AG04450 (cell line): Measurements from ENCODE around the gene RNF125. TPM values are rescaled to one million over a fixed set of nuclear protein-coding genes. Genes with fewer than 3 reads are reported as not detected.

ENCODE experiments used
- CTCF ChIA-PET: fragments of 300-600, 350-600 bp; formaldehyde crosslinking; extraction: SDS; loops from one replicate; lab custom pipeline; 2022; ENCODE audit warnings: antibody characterized with exemption, inconsistent platforms; lab: Charles Lee
- POLR2A ChIA-PET: fragments of 350-600 bp; formaldehyde crosslinking; extraction: SDS; loops from one replicate; lab custom pipeline; 2021; ENCODE audit warnings: antibody characterized with exemption, inconsistent platforms; lab: Yijun Ruan, JAX
- DNase-seq: peaks from one replicate; pipeline ENCODE4 v3.0.0-alpha.2; 2011; ENCODE audit warnings: low read depth, low spot score
- H3K27ac ChIP-seq: one replicate; pipeline ENCODE4 v1.5.1; 2012; ENCODE audit warnings: low read depth, low read length, control low read depth
- H3K27me3 ChIP-seq: one replicate; pipeline ENCODE4 v1.6.0; 2012; ENCODE audit warnings: low read length; ENCODE audit not compliant: control insufficient read depth, insufficient read depth
- H3K4me3 ChIP-seq: 2 replicates; pipeline ENCODE4 v1.5.1; 2011; ENCODE audit warnings: mild to moderate bottlenecking, low read depth, low read length, control low read depth
- H3K9me3 ChIP-seq: 2 replicates; pipeline ENCODE4 v1.5.1; 2012; ENCODE audit warnings: low read length; ENCODE audit not compliant: control insufficient read depth, insufficient read depth
- polyA plus RNA-seq: library from polyadenylated mRNA; depleted of rRNA; stranded (reverse); fragments of >200 nt; gene quantifications from 2 replicates; pipeline ENCODE4 v1.2.3, GENCODE V29; 2011
- TF ChIP-seq, protein P1 (sequence below): IDR thresholded peaks from 2 replicates; pipeline ENCODE4 v1.5.1; 2011; ENCODE audit warnings: low read depth, low read length, control low read depth, inconsistent platforms

The RNF125 gene
- polyA plus RNA-seq, 1 experiment = 0.41 TPM

DNA sequence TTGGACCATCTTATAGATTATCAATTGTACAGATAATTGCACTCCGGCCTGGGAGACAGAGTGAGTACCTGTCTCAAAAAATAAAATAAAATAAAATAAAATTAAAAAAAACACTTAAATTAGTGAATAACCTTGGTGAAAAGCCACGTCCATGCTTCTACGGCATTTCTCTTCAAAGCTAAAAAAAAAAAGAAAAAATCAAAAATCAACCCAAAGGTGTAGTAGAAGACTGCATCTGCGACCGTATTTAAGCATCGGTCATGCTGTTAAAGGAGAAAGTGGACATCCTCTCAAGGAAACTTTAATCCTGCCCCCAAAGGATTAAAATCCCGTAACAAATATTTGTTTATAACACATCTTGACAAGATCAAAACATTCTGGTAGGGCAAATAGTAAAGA is 72.7 kb downstream of the RNF125 start:
- TF ChIP-seq, protein P1, sequence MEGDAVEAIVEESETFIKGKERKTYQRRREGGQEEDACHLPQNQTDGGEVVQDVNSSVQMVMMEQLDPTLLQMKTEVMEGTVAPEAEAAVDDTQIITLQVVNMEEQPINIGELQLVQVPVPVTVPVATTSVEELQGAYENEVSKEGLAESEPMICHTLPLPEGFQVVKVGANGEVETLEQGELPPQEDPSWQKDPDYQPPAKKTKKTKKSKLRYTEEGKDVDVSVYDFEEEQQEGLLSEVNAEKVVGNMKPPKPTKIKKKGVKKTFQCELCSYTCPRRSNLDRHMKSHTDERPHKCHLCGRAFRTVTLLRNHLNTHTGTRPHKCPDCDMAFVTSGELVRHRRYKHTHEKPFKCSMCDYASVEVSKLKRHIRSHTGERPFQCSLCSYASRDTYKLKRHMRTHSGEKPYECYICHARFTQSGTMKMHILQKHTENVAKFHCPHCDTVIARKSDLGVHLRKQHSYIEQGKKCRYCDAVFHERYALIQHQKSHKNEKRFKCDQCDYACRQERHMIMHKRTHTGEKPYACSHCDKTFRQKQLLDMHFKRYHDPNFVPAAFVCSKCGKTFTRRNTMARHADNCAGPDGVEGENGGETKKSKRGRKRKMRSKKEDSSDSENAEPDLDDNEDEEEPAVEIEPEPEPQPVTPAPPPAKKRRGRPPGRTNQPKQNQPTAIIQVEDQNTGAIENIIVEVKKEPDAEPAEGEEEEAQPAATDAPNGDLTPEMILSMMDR = no peak
- CTCF ChIA-PET = interaction anchor here (1.1 kb wide), 1 partner anchor 379 kb away, joined by 3 read pairs; the partner anchor contains the start of gene GAREM1
- POLR2A ChIA-PET = interaction anchor here (0.5 to 1.3 kb wide), 2 partner anchors 149 to 236 kb away, joined by 3 to 8 read pairs; partner anchors contain the start of gene TRAPPC8

DNA sequence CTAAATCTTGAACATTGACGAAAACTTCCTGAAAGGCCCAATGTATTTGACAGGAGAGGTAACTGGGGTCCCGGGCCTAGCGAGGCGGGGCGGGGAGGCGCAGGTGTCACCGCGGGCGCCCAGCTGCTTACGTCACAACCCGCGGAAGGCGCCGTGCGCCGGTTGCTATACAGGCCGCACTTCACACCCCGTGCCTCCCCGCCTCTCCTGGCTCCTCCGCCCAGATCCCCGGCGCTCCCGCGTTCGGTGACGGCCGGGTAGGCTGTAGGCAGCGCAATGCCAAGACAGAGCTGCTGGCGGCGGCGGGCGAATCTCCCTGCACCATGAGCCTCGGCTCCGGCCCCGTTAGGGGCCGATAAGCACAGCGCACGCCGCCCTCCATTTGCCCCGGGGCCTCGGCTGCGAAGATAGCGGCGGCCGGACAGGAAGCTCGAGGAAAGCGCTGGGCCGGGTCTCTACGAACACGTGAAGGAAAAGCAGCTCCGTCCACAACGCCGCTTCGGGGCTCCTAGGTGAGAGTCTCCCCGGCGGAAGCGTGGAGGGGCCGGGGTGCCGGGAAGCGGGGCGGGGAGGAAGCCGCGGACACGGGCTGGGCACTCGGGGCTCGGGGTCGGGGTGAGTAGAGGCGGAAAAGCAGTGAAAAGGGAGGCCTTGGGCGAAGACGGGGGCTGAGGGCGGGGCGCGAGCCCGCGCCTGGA is 73.2 kb downstream of the RNF125 start, which contains the start of gene RNF138:
Gene RNF138 (plus strand): TSS at position 151 of the 698 bp plus-strand sequence. CDS start 903 bp downstream, outside the sequence.
- Histone ChIP-seq H3K4me3 (peak within 1 kb of the TSS; percentile 94), H3K27me3 (no peaks in the 10 kb centered on the region), H3K27ac (peak within 1 kb of the TSS; percentile 98), H3K9me3 (peaks cover 4% of the 10 kb centered on the region; the same call in 1 of the 2 replicates)
- POLR2A ChIA-PET = interaction anchor here (0.5 to 1.3 kb wide), 2 partner anchors 149 to 236 kb away, joined by 3 to 8 read pairs; partner anchors contain the start of gene TRAPPC8
- CTCF ChIA-PET = interaction anchor here (1.1 kb wide), 1 partner anchor 379 kb away, joined by 3 read pairs; the partner anchor contains the start of gene GAREM1
- TF ChIP-seq, protein P1 = no peak
- peak; percentile 30 for DNase-seq

More for the DNA sequence above, 72.7 kb downstream of the RNF125 start:
- Histone ChIP-seq H3K27ac (peak overlapping the region; percentile 98), H3K9me3 (peaks cover 4% of the 10 kb centered on the region; the same call in 1 of the 2 replicates), H3K27me3 (no peaks in the 10 kb centered on the region), H3K4me3 (peak overlapping the region; percentile 68)
- no peak for DNase-seq

DNA sequence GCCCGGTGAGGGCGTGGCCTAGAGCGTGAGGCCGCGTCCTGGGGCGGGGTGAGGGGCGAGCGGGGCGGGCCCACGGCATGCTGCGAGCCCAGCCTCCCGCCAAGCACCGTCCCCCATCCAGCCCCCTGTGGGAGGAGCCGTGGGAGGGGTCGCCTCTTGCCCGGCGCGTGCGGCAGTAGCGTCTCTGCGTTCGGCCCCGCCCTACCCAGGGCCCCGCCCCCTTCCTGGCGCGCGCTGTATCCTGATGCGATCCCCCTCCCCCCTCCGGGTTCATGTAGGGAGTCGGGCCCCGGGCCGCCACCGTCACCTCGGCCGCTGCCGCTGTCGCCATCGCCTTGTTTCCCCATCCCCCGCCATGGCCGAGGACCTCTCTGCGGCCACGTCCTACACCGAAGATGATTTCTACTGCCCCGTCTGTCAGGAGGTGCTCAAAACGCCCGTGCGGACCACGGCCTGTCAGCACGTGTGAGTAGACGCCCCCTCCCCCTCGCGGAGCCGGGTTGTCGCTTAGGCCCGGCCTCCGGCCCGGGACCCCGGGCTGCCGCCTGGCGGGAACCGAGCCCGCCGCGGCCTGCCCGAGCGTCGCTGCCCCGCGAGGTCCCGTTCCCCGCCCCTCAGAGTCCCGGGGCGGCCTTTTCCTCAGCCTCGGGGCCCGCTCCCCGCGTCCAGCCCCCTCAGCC is 73.9 kb downstream of the RNF125 start:
- CTCF ChIA-PET = interaction anchor here (1.1 kb wide), 1 partner anchor 378 kb away, joined by 3 read pairs; the partner anchor contains the start of gene GAREM1
- POLR2A ChIA-PET = interaction anchor here (0.5 to 1.3 kb wide), 2 partner anchors 11 to 150 kb away, joined by 8 read pairs; partner anchors contain the start of gene TRAPPC8
- TF ChIP-seq, protein P1 = no peak

DNA sequence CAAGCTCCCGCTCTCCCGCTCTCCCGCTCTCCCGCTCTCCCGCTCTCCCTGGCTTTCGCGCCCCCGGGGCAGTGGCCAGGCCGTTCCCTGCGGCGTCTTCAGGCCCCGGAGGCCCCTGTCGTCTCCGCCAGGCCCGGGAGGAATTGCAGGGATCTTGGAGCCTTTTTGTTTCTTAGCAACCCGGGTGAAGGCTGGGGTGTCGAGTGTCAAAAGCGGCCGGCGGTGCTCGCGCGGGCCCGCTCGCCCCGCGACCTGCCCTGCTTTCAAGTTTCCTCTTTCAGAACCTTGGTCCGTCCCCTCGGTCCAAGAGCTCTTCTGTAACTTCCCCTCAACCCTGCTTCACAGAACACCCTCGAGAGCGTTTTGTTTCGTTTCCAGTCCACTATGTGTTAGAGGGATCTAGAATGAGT is 74.5 kb downstream of the RNF125 start:
- H3K9me3 ChIP-seq = peaks cover 4% of the 10 kb centered on the region; the same call in 1 of the 2 replicates
- peak overlapping the region; percentile 77 for H3K27ac ChIP-seq
- POLR2A ChIA-PET = interaction anchor here (0.5 kb wide), 2 partner anchors 10 to 243 kb away, joined by 3 to 8 read pairs; no protein-coding TSS in a partner anchor
- TF ChIP-seq, protein P1 = no peak
- peak; percentile 11 for DNase-seq
- CTCF ChIA-PET = no interaction called here
- H3K4me3 ChIP-seq = peak overlapping the region; percentile 94
- no peaks in the 10 kb centered on the region for H3K27me3 ChIP-seq

More for the DNA sequence above, 73.9 kb downstream of the RNF125 start:
- Histone ChIP-seq H3K4me3 (peak overlapping the region; percentile 94), H3K27ac (peak overlapping the region; percentile 98), H3K27me3 (no peaks in the 10 kb centered on the region), H3K9me3 (peaks cover 4% of the 10 kb centered on the region; the same call in 1 of the 2 replicates)
- DNase-seq = peak; percentile 90
